Osteoblast (primary cell): ENCODE measurements around the gene CADPS2. TPM values are rescaled to one million over a fixed set of nuclear protein-coding genes. Genes with fewer than 3 reads are reported as not detected.

Source experiments
- DNase-seq: peaks from one replicate; pipeline ENCODE4 v3.0.0; 2011; ENCODE audit warnings: low spot score, mixed read lengths; ENCODE audit not compliant: insufficient read length; ENCODE audit errors: missing footprints
- H2AFZ ChIP-seq: 2 replicates; pipeline ENCODE4 v1.6.0; 2011; ENCODE audit warnings: mild to moderate bottlenecking, low read length
- H3K27ac ChIP-seq: 2 replicates; pipeline ENCODE4 v1.5.1; 2011; ENCODE audit warnings: mild to moderate bottlenecking, low read depth, low read length, moderate library complexity
- H3K27me3 ChIP-seq: 2 replicates; pipeline ENCODE4 v1.6.0; 2012; ENCODE audit warnings: mild to moderate bottlenecking, control low read depth, inconsistent platforms, low read length, moderate library complexity; ENCODE audit not compliant: insufficient read depth
- H3K36me3 ChIP-seq: 2 replicates; pipeline ENCODE4 v1.5.1; 2011; ENCODE audit warnings: mild to moderate bottlenecking, low read length, control low read depth, moderate library complexity; ENCODE audit not compliant: insufficient read depth
- H3K4me1 ChIP-seq: 2 replicates; pipeline ENCODE4 v1.5.1; 2011; ENCODE audit warnings: mild to moderate bottlenecking, low read length, control low read depth, moderate library complexity; ENCODE audit not compliant: insufficient read depth
- H3K4me2 ChIP-seq: 2 replicates; pipeline ENCODE4 v1.6.0; 2011; ENCODE audit warnings: mild to moderate bottlenecking, low read length; ENCODE audit not compliant: insufficient read depth
- H3K4me3 ChIP-seq: fragments of 200-600 bp; sonication (generic); 3 replicates; pipeline ENCODE4 v1.5.1; 2012; ENCODE audit warnings: mild to moderate bottlenecking, low read length, inconsistent platforms; ENCODE audit not compliant: insufficient read depth
- H3K79me2 ChIP-seq: 2 replicates; pipeline ENCODE4 v1.6.0; 2012; ENCODE audit warnings: mild to moderate bottlenecking, low read length, control low read depth, inconsistent platforms; ENCODE audit not compliant: insufficient read depth
- H3K9me3 ChIP-seq: 2 replicates; pipeline ENCODE4 v1.5.1; 2011; ENCODE audit warnings: low read depth, low read length, control low read depth
- H4K20me1 ChIP-seq: 2 replicates; pipeline ENCODE4 v1.6.0; 2012; ENCODE audit warnings: mild to moderate bottlenecking, low read length, control low read depth; ENCODE audit not compliant: insufficient read depth
- CTCF ChIP-seq: IDR thresholded peaks from 2 replicates; pipeline ENCODE4 v1.5.1; 2011; ENCODE audit warnings: mild to moderate bottlenecking, low read depth, low read length, moderate library complexity; ENCODE audit errors: extremely low read depth
- total RNA-seq: library from RNA; depleted of rRNA; stranded (reverse); fragments of >200 nt; gene quantifications from 2 replicates; pipeline ENCODE4 v1.2.3, GENCODE V29; 2012

CADPS2 gene
- total RNA-seq, 1 donor, result 21.7 TPM

- no peak for DNase-seq
- no peaks in the 10 kb centered on the region for H4K20me1 ChIP-seq
- no peaks in the 10 kb centered on the region for H3K79me2 ChIP-seq
- H3K36me3 ChIP-seq, result no peaks in the 10 kb centered on the region
- H3K4me3 ChIP-seq, result no peak overlapping the region
- no peak overlapping the region for H3K27ac ChIP-seq
- TF ChIP-seq CTCF, result no peak
- no peak overlapping the region for H3K4me2 ChIP-seq
- H3K4me1 ChIP-seq, result no peaks in the 10 kb centered on the region
- H3K9me3 ChIP-seq, result no peaks in the 10 kb centered on the region
- H3K27me3 ChIP-seq, result no peaks in the 10 kb centered on the region
- H2AFZ ChIP-seq, result no peak overlapping the region
Measured at GRCh38 chr7:122383934-122384333, 502.3 kb downstream of the CADPS2 start.

- no peaks in the 10 kb centered on the region for H3K36me3 ChIP-seq
- no peaks in the 10 kb centered on the region for H3K9me3 ChIP-seq
- TF ChIP-seq CTCF, result no peak
- H3K79me2 ChIP-seq, result no peaks in the 10 kb centered on the region
- no peak for DNase-seq
- H3K27ac ChIP-seq, result no peak overlapping the region
- H3K4me3 ChIP-seq, result no peak overlapping the region
- no peak overlapping the region for H2AFZ ChIP-seq
- H3K4me1 ChIP-seq, result no peaks in the 10 kb centered on the region
- no peaks in the 10 kb centered on the region for H3K27me3 ChIP-seq
- H3K4me2 ChIP-seq, result no peak overlapping the region
- H4K20me1 ChIP-seq, result no peaks in the 10 kb centered on the region
Measured at GRCh38 chr7:122380992-122381391, 505.3 kb downstream of the CADPS2 start.

- Histone ChIP-seq H3K4me3 (no peak overlapping the region), H4K20me1 (no peaks in the 10 kb centered on the region), H3K4me1 (no peaks in the 10 kb centered on the region), H2AFZ (no peak overlapping the region), H3K27ac (no peak overlapping the region), H3K4me2 (no peak overlapping the region), H3K36me3 (no peaks in the 10 kb centered on the region), H3K27me3 (no peaks in the 10 kb centered on the region), H3K79me2 (no peaks in the 10 kb centered on the region), H3K9me3 (no peaks in the 10 kb centered on the region)
- TF ChIP-seq CTCF, result no peak
- no peak for DNase-seq
Measured at GRCh38 chr7:122379491-122379890, 506.8 kb downstream of the CADPS2 start.

GRCh38 chr7:122369756-122370155 is 516.5 kb downstream of the CADPS2 start:
- H3K79me2 ChIP-seq, result no peaks in the 10 kb centered on the region
- TF ChIP-seq CTCF, result no peak
- H4K20me1 ChIP-seq, result no peaks in the 10 kb centered on the region
- no peak overlapping the region for H3K4me2 ChIP-seq
- H2AFZ ChIP-seq, result no peak overlapping the region
- H3K36me3 ChIP-seq, result no peaks in the 10 kb centered on the region
- no peaks in the 10 kb centered on the region for H3K9me3 ChIP-seq
- no peak for DNase-seq
- no peaks in the 10 kb centered on the region for H3K27me3 ChIP-seq
- H3K4me1 ChIP-seq, result no peaks in the 10 kb centered on the region
- H3K4me3 ChIP-seq, result no peak overlapping the region
- H3K27ac ChIP-seq, result no peak overlapping the region
